Glomerular visceral epithelial cell (primary cell): Measurements from ENCODE around the gene PHOX2A.
"Not testable (repeated sequence)": the region's sequence is repeated elsewhere in the genome, so short reads cannot be mapped to it uniquely, and the experiment has no call there.

Experiments used
- DNase-seq: peaks from one replicate; pipeline ENCODE4 v3.0.0-alpha.2; 2016; ENCODE audit errors: extremely low spot score

PHOX2A gene

GRCh38 chr11:72222106-72222891 is 21.7 kb downstream of the PHOX2A start:
- no peak for DNase-seq

- DNase-seq, result no peak
These were observed 22.4 kb downstream of the PHOX2A start for GRCh38 chr11:72221386-72222075.

GRCh38 chr11:72220696-72221363 is 23.1 kb downstream of the PHOX2A start:
- no peak for DNase-seq

GRCh38 chr11:72218251-72218745 is 25.7 kb downstream of the PHOX2A start:
- DNase-seq, result no peak

- DNase-seq, result no peak
These were observed 26.1 kb downstream of the PHOX2A start for GRCh38 chr11:72217841-72218240.

GRCh38 chr11:72216638-72217037 is 27.3 kb downstream of the PHOX2A start, which contains the start of gene FOLR2:
Gene FOLR2, plus strand, starts transcription at chr11:72216794. Its CDS starts 1,791 bp downstream, at chr11:72218585.
- no peak for DNase-seq

- no peak for DNase-seq
These were observed 34.9 kb downstream of the PHOX2A start for GRCh38 chr11:72209101-72209500.

GRCh38 chr11:72208281-72208680 is 35.7 kb downstream of the PHOX2A start:
- no peak for DNase-seq

GRCh38 chr11:72206794-72207193 is 37.2 kb downstream of the PHOX2A start:
- DNase-seq, result not testable (repeated sequence)

- DNase-seq, result no peak
These were observed 39.1 kb downstream of the PHOX2A start for GRCh38 chr11:72204886-72205285.

- no peak for DNase-seq
These were observed 40.8 kb downstream of the PHOX2A start for GRCh38 chr11:72203163-72203562.

- no peak for DNase-seq
These were observed 41.4 kb downstream of the PHOX2A start for GRCh38 chr11:72202571-72202970.

- not testable (repeated sequence) for DNase-seq
These were observed 42.5 kb downstream of the PHOX2A start for GRCh38 chr11:72201445-72201844.

GRCh38 chr11:72195518-72196270 is 48.3 kb downstream of the PHOX2A start:
- DNase-seq, result no peak

- peak; percentile 33 for DNase-seq
These were observed 52.0 kb downstream of the PHOX2A start, which contains the start of gene FOLR1 for GRCh38 chr11:72191961-72192381. Gene FOLR1, plus strand, starts transcription at chr11:72192140. Its CDS starts 34 bp downstream, at chr11:72192174.

- no peak for DNase-seq
These were observed 53.3 kb downstream of the PHOX2A start for GRCh38 chr11:72190631-72191071.

- peak; percentile 21 for DNase-seq
These were observed 54.3 kb downstream of the PHOX2A start for GRCh38 chr11:72189455-72190250.
